IPS-NIHi11 (cell line): ENCODE measurements around the gene GNB1L.

ENCODE experiments used
- DNase-seq: peaks from one replicate; pipeline ENCODE4 v3.0.0; 2012; ENCODE audit warnings: mixed read lengths, low spot score

GNB1L gene

GRCh38 chr22:19775496-19776325 is 79.0 kb downstream of the GNB1L start:
- no peak for DNase-seq

GRCh38 chr22:19774628-19775027 is 80.0 kb downstream of the GNB1L start:
- DNase-seq, result no peak

- no peak for DNase-seq
Measured at GRCh38 chr22:19773470-19774040, 81.1 kb downstream of the GNB1L start.

- DNase-seq, result no peak
Measured at GRCh38 chr22:19772673-19773469, 81.8 kb downstream of the GNB1L start.

- no peak for DNase-seq
Measured at GRCh38 chr22:19772422-19772672, 82.3 kb downstream of the GNB1L start.

GRCh38 chr22:19770349-19771220 is 84.1 kb downstream of the GNB1L start:
- DNase-seq, result no peak

GRCh38 chr22:19769393-19769715 is 85.3 kb downstream of the GNB1L start:
- no peak for DNase-seq

GRCh38 chr22:19767427-19768341 is 87.0 kb downstream of the GNB1L start:
- peak; percentile 66 for DNase-seq

GRCh38 chr22:19766511-19767426 is 87.9 kb downstream of the GNB1L start:
- DNase-seq, result no peak

GRCh38 chr22:19766240-19766510 is 88.5 kb downstream of the GNB1L start:
- DNase-seq, result no peak

- no peak for DNase-seq
Measured at GRCh38 chr22:19765477-19766239, 89.0 kb downstream of the GNB1L start.

GRCh38 chr22:19764636-19765476 is 89.8 kb downstream of the GNB1L start:
- DNase-seq, result no peak

- DNase-seq, result no peak
Measured at GRCh38 chr22:19764299-19764593, 90.4 kb downstream of the GNB1L start.

- DNase-seq, result no peak
Measured at GRCh38 chr22:19763458-19764298, 91.0 kb downstream of the GNB1L start.

GRCh38 chr22:19762568-19763457 is 91.9 kb downstream of the GNB1L start:
- DNase-seq, result no peak

GRCh38 chr22:19761725-19762567 is 92.7 kb downstream of the GNB1L start:
- DNase-seq, result no peak
